Heart left ventricle (tissue), 13 donors: ENCODE data around the gene SMTNL2.
"Not testable (repeated sequence)": the region's sequence is repeated elsewhere in the genome, so short reads cannot be mapped to it uniquely, and the experiment has no call there.

ENCODE experiments used
- POLR2A ChIP-seq, 2 donors: fragments of 450-650 bp; IDR thresholded peaks; one replicate each; pipeline ENCODE4 v1.6.1; 2017; ENCODE audit warnings: antibody characterized with exemption in 2 of 2, mild to moderate bottlenecking in 2 of 2, moderate library complexity in 2 of 2
- TF ChIP-seq, protein P1 (sequence below), 12 donors: fragments of 200-600 bp; sonication (generic) in 4 of 12; IDR thresholded peaks; one replicate each; pipeline versions ENCODE4 v1.5.0 to v1.8.0; 2018 to 2022; ENCODE audit warnings: antibody characterized with exemption in 12 of 12, mild to moderate bottlenecking in 5 of 12
- donor health status: ischemic (EF 13 %, LVEDD 7.1; RV severe dilation, severe dysfunction).
- donor health status: DM: no; HTN: yes; CAD: no.
- donor health status: DM: no; HTN: no; CAD: no.
- donor health status: ischemic (EF 25% LVEDD 6.9; RV normal size, moderate dysfunction).
- donor health status: ischemic (EF 25% LVEDD 5.7; RV mildly dilated, moderate dysfunction).
- donor health status: ischemic (EF 35%, LVEDD 5.7; RV mildly dilated, moderate dysfunction).
- donor health status: nonischemic (EF 11% LVEDD 7.7; RV severe dilation, severe dysfunction).
- donor health status: DM: yes; HTN: yes; CAD: no.
- donor health status: PGD.
- donor health status: ischemic (EF 29% LVEDD 5.4; RV normal size, mild dysfunction).
- donor health status: nonischemic (EF 23%, LVEDD 6.1; RV moderate dilation, normal function).

DNA sequence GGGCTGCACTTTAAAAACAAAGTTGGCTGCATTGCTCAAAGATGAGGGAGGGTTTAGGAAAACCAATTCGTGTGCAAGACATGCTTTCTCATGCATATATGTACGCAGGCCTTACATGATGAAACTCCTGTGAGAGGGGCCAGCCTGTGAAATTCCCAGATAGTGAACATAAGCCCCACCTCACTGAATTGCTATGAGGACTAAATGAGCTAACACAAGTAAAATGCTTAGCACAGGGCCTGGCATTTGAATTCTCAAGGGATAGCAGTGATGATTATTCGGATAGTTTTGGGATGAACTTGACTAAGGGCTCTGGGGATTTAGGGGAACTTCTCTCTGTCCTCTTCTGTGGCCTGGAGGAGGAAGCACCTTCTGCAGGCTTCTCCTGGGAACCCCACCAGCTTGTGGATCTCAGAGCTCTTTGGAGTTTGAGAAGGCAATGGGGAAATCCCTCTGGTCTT lies 40.2 kb downstream of the SMTNL2 start:
- TF ChIP-seq, protein P1, sequence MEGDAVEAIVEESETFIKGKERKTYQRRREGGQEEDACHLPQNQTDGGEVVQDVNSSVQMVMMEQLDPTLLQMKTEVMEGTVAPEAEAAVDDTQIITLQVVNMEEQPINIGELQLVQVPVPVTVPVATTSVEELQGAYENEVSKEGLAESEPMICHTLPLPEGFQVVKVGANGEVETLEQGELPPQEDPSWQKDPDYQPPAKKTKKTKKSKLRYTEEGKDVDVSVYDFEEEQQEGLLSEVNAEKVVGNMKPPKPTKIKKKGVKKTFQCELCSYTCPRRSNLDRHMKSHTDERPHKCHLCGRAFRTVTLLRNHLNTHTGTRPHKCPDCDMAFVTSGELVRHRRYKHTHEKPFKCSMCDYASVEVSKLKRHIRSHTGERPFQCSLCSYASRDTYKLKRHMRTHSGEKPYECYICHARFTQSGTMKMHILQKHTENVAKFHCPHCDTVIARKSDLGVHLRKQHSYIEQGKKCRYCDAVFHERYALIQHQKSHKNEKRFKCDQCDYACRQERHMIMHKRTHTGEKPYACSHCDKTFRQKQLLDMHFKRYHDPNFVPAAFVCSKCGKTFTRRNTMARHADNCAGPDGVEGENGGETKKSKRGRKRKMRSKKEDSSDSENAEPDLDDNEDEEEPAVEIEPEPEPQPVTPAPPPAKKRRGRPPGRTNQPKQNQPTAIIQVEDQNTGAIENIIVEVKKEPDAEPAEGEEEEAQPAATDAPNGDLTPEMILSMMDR (IDR thresholded peaks at IDR 0.05), result not testable (repeated sequence)
- TF ChIP-seq POLR2A (IDR thresholded peaks at IDR 0.05), result not testable (repeated sequence)
